NCI-H128 (cell line): ENCODE data around the gene WDR59.
"Not testable (repeated sequence)": the region's sequence is repeated elsewhere in the genome, so short reads cannot be mapped to it uniquely, and the experiment has no call there.

Source experiments
- DNase-seq: peaks from one replicate; lab custom pipeline; 2025; ENCODE audit not compliant: unreplicated experiment; lab: John Stamatoyannopoulos, UW

Gene WDR59

DNA sequence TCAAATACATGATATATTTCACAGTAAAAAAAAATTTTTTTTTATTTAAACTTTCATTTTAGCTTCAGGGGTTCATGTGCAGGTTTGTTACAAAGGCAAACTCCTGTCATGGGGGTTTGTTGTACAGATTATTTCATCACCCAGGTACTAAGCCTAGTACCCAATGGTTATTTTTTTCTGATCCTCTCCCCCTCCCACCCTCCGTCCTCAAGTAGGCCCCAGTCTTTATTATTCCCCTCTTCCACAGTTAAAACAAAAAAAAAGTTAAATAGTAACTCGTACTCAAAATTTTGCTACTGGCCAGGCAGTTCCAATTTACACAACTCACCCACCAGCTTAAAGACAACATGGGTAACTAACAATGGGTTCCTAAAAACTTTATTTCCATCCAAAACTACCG, 63.9 kb downstream of the WDR59 start:
- DNase-seq: no peak

DNA sequence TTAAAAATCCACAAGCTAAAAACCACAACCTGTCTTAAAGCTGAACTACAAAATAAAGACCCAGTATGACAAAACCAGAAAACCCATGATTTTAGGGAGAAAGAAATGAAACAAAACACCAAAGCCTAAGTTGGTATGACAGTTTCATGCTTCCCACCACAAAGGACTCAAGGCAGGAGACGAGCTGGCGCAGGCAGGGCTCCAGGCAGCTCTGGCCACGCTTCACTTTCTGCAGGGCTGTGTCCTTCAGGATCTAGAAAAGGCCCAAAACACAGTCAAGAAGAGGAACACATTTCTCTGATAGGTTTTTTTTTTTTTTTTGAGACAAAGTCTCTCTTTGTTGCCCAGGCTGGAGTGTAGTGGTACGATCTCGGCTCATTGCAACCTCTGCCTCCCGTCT, 75.3 kb downstream of the WDR59 start:
- no peak for DNase-seq

DNA sequence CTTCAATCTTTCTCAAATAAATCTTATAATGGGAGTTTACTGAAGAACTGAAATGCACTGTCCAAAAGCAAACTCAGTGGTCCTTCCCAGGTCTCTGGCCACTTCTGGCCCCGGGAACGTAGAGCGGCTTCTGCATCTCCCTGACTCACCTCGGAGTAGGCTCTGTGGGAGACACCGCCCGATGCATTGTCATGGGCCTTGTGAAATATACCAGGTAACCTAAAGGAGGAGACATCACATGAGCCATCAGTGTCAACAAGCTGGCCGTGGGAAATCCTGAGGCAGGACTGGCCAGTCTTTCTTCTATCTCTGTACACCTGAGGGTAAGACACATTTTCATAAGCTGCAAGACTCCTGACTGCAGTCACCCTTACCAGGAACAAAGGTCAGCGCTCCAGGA, 76.2 kb downstream of the WDR59 start:
- DNase-seq: not testable (repeated sequence)

DNA sequence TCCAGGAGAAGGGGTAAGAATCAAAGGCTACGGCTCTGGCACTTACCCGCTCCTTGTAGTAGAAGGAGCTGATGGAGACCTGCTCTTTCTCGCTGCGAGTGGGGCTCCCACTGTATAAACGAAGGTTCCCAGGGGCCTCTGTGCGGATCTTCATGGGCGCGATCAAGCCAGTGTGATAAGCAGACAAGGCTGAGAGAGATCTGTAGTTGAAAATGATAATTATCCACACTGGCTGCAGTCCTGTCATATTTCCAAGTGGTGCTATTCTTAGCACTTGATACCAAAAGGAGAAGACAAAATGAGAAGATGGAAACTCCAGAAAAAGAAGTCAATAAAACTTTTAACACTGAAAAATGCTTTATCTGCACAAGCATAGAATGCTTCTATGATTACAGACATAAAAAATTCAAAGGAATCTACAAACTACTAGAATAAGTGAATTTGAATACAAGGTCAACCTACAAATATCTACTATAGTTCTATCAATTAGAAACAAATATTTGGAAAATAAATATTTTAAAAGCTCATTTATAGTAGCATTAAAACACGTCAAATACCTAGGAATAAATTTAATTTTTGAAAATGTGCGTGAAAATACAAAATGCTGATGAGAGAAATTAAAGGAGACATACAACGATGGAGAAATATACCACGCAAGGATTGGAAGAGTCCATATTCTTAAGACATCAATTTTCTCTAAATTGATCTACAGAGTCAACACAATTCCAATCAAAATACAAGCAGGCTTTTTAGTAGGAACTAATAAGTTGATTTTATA, 80.8 kb downstream of the WDR59 start:
- DNase-seq: no peak

DNA sequence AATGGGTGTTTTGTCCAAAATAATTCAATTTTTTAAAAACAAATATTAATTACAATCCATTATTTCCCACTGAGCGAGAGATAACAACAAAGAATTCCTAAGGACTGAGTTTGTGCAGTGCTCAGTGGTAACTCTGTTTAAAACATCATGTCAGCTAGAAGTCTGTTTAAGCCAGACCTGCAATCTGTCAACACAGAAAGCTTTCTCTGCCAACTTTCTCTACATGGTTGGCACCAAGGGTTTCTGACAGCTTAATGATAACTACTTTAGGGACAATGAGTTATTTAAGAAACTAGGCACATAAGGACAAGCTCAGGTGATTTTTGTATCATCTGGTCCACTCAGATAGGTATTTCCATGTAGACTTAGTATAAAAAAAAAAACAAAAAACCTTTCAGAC, 81.8 kb downstream of the WDR59 start:
- DNase-seq: no peak

DNA sequence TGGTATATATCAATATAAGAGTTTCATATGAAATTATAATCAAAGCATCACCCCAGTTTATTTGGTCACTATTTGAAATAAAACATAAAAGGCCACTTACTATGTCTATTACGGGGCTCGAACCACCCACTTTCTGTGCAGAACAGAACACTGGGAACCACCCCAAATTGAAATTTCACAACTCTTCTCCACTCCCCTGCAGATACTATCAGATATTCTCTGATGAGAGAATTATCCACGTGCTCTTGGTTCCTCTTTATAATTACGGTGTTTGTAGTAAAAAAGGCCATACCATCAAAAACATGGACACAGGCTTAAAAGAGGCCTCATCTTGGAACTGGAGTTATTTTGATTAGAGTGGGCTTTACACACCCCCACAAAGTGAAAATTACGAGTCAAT, 82.8 kb downstream of the WDR59 start:
- DNase-seq: no peak

DNA sequence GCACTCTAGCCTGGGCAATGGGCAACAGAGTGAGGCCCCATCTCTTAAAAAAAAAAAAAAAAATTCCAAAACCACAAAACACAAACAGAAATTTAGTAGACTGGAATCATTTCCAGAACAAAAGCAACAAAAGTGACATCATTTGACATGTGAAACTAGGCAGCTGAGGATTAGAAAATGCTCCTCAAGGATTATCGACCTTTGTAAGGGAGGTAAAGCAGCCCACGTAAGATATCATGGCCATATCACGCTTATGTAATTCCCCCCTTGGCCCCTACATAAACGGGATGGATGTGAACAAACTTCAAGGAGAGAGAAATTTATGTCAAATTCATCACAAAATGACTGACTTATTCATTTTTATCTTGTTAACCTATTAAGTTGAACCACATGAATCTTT, 83.3 kb downstream of the WDR59 start:
- no peak for DNase-seq

DNA sequence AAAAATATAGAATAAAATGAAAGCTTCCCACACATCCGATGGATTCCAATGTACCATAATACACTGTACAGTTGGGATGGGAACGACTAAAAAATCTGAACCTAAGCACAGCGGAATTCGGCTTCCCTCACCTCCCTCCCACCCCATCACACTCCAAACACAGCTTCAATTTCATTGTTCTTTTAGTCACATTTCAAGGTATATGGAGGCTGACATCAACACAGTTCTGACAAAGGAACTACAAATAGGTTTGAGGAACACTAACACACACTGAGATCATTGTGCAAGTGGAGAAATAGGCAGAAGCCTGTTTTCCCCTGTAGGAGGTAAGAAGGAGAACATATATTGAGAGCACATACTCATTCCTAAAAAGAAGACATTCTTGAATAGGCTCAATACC, 85.1 kb downstream of the WDR59 start:
- DNase-seq: no peak

DNA sequence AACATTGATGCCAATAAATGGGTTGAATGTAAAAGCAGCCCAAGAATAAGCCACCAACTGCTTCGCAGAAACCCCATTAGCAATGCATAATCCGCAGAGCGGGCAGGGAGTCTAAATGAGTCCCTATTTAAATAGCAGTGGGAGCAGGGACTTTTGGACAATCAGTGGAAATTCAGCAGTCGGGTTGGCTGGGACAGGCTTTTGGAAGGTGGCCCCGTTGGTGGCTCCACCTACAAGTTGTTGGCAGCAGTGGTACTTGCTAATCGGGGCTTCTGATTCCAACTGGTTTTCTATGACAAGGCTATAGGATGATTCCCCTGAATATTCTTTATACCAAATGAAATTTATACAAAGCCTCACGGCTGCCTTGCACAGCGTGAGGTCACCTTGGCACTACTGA, 86.3 kb downstream of the WDR59 start:
- DNase-seq: no peak

DNA sequence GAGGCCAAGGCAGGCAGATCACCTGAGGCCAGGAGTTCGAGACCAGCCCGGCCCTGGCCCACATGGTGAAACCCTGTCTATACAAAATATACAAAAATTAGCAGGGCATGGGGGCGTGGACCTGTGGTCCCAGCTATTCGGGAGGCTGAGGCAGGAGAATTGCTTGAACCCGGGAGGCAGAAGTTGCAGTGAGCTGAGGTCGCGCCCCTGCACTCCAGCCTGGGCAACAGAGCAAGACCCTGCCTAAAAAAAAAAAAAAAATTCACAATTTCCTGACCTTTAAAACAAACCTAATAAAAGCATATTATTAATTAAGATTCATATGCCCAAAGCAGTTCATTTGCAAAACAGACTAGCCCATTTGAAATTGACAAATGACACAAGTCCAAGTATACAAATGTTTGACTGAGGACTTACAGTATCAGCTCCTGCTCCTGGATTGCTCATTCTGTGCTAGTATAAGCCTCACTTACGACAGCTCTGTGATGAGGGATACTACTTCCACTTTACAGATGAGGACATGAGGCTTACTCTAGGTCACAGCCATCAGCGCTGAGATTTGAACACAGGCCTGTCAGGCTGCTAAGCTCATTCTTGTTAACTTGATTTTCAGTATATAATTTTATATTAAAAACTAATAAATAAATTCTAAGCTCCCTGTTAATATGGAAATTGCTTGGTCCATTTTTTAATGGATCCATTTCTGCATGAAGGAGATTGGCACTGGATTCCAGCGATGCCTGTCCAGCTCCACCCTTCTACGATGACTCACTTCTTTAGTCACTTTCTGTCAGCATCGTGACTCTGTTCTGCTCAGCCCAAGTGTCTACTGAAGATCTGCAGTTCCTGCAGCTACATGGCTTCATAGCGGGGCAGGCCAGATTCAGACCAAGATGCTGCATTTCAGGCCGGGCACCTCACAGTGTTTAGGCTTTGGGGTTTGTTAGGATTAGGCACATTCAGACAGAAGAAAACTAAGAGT, 88.2 kb downstream of the WDR59 start:
- DNase-seq: no peak

DNA sequence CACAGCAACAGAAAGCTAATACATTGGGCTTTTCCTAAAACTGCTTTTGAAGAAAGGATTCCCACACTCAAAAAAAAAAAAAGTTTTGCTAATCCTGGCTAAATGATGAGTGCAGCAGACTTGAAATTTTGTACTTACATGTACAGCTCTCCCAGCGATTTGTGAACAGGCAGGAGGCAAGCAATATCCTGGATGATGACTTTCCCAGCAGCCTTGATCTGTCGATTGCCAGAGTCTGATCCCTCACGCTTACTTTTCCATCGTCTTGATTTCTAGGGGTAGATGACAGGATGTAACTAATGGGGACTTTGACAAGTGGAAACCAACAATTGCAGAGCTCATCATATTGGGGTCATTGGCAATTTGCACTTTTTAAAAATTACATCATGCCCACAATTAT, 91.4 kb downstream of the WDR59 start:
- no peak for DNase-seq

DNA sequence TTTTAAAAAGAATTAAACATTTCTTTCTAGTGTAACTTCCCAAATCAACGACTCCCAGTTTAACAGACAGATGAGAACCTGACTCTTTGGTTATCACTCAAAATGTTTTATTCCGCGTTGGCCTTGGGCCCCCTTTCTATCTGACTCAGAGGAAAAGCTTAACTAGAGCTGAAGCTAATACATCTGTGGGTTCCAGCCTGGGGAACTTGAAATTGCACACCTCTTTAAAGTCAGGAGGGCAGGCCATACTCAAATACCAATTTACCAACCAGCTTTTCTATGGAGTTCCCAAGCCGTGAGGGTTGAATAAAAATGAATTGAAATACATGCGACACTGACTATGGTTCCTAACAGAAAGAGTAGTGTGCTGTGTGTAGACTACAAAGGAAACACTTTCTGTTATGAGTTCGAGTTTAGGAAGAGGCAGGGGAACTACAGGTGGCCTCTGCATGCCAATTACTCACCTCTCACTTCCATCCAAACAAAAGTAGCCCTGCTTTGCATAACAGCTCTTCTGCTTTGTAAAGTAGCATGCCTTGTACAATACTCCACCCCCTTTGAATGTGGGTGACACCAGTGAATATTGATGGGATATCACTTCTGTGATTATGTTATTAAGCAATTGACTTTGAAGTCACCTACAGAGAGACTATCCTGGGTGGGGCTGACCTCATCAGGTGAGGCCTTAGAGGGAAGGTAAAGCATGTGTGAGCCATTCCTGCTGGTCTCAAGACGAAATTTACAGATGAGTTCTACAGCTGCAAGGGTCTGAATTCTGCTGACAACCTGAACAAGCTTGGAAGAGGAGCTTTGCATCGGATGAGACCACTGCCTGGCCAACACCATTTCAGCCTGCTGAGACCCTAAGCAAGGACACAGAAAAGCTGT, 92.1 kb downstream of the WDR59 start:
- DNase-seq: no peak

DNA sequence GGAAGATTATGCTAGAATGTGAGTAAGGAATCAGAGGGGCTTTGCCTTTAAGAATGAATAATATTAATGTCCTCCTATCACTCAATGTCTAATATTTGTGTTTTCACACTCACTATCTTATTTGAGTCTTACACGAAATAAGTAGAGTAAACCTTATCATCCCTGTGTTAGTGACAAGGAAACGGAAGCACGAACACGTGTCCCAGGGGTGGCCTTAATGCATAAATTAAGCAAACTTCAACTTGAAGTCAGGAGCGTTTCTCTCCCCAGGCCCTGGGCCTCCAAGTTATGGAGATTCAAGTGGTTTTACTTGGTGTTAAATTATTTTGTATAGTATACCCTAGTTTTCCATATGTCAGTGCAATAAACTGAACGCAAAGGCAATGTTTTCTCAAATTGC, 96.0 kb downstream of the WDR59 start:
- no peak for DNase-seq

DNA sequence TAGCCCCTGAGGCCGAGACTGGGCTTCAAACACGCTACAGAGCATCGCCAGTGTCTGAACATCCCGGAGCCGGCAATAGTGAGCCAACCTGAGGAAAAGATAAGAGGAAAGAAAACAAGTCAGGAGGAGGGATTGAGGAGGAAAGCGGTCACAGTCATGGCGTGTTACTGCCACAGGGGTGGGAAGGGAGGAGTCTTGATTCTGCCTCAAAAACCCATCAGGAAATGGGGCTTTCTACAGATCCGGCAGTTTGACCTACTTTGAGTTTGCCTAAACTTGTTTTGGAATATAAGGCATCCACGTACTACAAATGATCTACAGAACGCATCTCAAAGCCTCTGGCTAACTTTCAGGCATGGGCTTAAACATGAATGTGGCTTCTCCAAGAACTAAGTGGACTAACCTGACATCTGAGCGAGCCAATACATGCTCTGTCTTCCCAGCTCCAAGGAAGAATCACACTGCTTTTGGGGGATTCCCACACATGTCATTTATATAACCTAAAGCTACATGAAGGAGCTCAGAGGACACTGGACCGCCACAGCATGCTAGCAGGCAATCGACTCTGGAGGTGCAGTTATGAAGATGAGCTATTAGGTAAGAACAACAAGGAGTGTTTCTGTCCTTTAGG, 96.6 kb downstream of the WDR59 start:
- no peak for DNase-seq

DNA sequence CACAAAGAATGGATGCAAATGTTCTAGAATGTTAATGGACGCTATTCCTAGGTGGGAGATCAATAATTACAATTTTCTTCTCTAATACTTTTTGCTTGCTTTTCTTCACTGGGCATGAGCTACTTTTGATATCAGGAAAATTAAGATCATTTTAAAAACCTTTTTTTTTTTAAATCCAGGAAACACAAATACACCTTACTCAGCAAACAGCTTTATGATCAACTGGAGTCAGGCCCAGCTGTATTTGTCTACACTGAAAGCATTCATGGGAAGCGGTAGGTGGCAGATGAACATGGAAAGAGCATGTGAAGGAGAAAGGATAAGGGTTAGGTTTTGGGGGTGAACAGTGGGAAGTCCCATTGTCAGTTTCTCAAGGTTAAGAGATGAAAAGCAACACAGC, 97.8 kb downstream of the WDR59 start:
- no peak for DNase-seq

DNA sequence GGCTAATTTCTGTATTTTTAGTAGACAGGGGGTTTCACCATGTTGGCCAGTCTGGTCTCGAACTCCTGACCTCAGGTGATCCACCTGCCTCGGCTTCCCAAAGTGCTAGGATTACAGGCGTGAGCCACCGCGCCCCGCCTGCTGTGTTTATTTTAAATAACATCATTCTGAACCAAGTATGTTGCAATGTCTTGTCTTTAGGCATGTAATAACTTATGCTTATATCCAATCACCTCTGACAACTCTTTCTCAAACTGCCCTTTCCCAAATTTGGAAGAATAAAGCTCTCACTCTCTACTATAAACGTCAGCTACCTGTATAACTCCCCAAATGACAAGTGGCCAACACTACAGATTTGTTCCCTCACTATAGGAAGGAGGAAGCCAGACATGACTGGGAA, 107.2 kb downstream of the WDR59 start:
- no peak for DNase-seq

DNA sequence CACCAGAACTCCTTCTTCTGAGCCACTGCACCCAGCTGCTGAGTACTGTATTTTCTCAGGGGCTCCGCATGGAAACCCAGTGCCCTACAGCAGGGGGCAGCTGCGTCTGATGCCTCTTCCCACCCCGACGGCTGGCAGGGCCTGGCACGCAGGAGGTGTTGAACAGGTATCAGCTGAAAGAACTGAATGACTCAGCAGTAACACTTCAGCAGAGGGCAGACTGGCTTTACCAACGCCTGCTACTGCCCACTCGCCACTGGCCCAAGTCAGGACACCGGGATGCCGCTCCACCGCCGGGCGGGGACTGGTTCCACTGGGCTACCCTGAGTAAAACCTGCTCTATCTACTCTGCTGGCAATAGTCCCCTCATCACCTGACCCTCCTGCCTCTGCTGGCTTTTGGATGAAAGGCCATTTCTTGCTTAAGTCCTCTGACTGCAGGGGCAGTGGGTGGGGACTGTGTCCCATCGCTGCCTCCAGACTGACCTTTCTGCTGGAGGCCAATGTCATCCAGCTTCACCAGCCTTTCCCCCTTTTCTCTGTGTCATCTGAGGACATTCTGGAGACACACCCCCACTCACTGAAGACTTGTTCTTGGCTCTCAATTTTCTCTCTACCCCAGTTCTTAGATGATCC, 109.9 kb downstream of the WDR59 start:
- no peak for DNase-seq

DNA sequence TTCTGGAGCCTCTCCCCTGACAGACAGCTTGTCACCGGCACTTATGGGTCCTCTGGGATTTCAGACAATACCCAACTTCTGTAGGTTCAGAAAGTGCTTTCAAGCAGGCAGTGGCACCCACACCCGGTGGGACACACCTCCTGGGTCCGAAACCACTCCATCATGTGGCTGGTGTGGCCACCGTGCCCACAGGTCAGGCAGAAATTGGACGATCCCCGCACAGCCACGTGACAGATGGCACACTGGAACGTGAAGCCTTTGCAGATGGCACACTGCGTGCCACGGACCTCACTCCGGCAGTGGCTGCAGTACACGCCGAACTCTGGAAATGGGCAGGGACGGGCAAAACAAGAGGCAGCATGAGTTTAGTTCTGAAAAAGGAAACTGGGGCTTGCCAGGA, 110.8 kb downstream of the WDR59 start:
- DNase-seq: no peak

DNA sequence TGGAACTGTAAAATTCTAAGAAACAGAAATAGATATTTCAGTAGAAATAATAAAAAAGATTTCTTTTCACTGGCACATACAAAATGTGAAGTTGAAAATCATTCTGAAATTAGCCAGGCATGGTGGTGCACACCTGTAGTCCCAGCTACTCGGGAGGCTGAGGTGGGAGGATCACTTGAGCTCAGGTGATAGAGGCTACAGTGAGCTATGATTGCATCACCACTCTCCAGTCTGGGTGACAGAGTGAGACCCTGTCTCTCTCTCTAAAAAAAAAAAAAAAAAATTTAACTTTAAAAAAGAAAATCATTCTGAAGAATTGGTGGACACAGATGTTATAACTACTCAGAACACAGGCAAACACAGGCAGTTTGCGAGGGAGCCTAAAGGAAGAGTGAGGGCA, 112.6 kb downstream of the WDR59 start:
- DNase-seq: no peak

DNA sequence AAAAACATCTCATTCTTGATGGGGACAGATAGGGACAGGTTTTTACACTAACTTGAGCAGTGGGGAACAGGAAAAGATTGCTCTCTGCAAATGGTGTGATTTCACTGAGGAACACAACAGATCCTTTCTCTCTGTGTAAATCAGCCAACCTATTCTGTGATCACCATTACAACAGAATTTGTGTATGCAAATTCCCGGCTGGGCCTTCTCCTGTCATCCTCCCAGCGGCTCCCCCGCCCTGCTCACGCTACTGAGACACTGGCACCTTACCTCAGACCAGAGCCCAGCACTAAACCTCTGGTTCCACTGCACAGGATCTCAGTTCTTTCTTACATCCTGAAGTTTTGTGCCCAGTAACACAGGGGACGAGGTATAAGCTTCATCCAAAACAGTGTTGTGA, 113.3 kb downstream of the WDR59 start:
- no peak for DNase-seq
